ENCODE measurements around the gene ST8SIA1. TPM values are rescaled to one million over a fixed set of nuclear protein-coding genes. Genes with fewer than 3 reads are reported as not detected.

The ST8SIA1 gene
- total and polyA plus RNA-seq, 10 donors, result 1.7 to 12.2 (median 5.0) TPM

DNA sequence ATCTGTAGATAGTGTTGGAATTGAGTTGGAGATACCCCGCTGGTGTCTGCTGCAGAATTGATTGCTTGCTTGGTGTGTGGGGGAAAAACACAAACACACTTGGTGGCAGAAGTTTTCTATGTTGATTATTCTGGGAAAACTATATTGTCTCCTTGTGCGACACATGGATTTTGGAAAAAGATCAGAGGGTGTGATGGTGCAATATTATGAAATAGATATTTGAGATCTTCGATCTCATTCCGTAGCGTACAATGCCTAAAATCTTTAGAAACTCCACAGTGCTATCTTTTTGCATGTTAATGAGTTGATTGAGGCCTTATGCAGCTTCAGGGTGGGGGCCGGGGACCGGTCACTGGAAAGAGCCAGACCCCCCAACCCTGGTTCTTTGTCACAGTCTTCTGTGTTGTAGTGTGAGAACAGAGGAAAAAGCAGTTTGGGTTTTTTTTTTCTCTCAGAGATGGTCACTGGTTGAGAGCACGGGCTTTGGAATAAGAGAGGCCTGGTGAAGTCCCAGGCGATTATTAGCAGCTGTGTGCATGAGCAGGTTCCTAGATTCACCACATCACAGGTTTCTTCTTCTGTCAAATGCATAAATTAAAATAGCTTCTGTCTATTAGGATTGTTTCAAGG, 88.2 kb downstream of the ST8SIA1 start:
- no peak overlapping the region for H3K27ac ChIP-seq
- H3K4me3 ChIP-seq, result no peak overlapping the region
- no peaks in the 10 kb centered on the region for H3K27me3 ChIP-seq (replicated peaks in 1 of 7)
- no peak for DNase-seq
- H3K9me3 ChIP-seq, result no peaks in the 10 kb centered on the region
- WGBS, 5 donors, result 89 to 92% (median 92%) methylated on average over 9 of the region's 9 CpGs
- H3K4me1 ChIP-seq, result no peaks in the 10 kb centered on the region
- intact Hi-C loops (cut with DNase I; ENCODE audit: low total_unique reads), result no loop called here
- TF ChIP-seq POLR2A (IDR thresholded peaks at IDR 0.05), result no peak
- TF ChIP-seq POLR2AphosphoS5 (IDR thresholded peaks at IDR 0.05), result no peak
- TF ChIP-seq, protein P1, sequence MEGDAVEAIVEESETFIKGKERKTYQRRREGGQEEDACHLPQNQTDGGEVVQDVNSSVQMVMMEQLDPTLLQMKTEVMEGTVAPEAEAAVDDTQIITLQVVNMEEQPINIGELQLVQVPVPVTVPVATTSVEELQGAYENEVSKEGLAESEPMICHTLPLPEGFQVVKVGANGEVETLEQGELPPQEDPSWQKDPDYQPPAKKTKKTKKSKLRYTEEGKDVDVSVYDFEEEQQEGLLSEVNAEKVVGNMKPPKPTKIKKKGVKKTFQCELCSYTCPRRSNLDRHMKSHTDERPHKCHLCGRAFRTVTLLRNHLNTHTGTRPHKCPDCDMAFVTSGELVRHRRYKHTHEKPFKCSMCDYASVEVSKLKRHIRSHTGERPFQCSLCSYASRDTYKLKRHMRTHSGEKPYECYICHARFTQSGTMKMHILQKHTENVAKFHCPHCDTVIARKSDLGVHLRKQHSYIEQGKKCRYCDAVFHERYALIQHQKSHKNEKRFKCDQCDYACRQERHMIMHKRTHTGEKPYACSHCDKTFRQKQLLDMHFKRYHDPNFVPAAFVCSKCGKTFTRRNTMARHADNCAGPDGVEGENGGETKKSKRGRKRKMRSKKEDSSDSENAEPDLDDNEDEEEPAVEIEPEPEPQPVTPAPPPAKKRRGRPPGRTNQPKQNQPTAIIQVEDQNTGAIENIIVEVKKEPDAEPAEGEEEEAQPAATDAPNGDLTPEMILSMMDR (IDR thresholded peaks at IDR 0.05 in 8 of 11, conservative IDR thresholded peaks at IDR 0.05 in 3 of 11), result no peak
- H3K36me3 ChIP-seq, result no peaks in the 10 kb centered on the region

DNA sequence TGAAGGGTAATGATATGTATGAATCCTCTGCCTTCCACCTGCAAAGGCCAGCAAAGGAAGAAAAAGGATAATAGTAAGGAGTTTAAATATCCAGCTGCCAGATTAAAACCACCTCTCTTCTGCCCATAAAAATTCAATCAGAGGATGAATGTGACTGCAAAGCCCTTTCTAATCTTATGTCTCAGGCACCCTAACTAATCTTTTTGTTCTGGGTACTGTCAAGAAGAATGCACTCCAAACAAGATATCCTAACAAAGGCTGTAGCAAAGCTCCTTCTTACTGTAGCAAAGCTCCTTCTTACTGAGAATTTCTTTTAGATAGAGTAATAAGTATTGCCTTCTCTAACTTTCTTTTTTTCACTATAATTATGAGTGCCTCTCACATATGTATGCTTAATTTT, 91.8 kb downstream of the ST8SIA1 start:
- TF ChIP-seq POLR2AphosphoS5 (IDR thresholded peaks at IDR 0.05) (no peak), POLR2A (IDR thresholded peaks at IDR 0.05) (no peak)
- TF ChIP-seq, protein P1 (IDR thresholded peaks at IDR 0.05 in 8 of 11, conservative IDR thresholded peaks at IDR 0.05 in 3 of 11), result no peak
- intact Hi-C loops (cut with DNase I; ENCODE audit: low total_unique reads), result no loop called here
- Histone ChIP-seq H3K9me3 (no peaks in the 10 kb centered on the region), H3K27me3 (replicated peaks in 1 of 7) (no peaks in the 10 kb centered on the region), H3K4me1 (no peaks in the 10 kb centered on the region), H3K36me3 (no peaks in the 10 kb centered on the region), H3K4me3 (no peak overlapping the region), H3K27ac (no peak overlapping the region)
- DNase-seq, result no peak

DNA sequence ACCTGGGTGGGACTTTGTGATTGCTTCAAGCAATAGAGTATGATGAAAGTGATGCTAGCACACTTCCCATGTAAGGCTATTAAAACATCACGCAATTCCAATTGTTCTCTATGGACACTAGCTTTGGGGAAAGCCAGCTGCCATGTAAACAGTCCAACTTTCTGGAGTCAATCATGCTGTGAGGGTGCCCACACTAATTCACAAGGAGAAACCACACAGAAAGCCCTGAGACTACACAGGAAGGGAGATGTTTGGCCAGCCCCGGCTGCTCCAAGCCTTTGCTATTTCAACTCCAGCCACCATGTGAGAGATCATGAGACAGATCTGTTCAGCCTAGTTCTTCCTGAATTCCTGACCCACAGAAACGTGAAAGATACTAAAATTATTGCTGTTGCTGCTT, 96.3 kb downstream of the ST8SIA1 start:
- TF ChIP-seq POLR2AphosphoS5 (IDR thresholded peaks at IDR 0.05) (no peak), POLR2A (IDR thresholded peaks at IDR 0.05) (no peak)
- TF ChIP-seq, protein P1 (IDR thresholded peaks at IDR 0.05 in 8 of 11, conservative IDR thresholded peaks at IDR 0.05 in 3 of 11), result no peak
- Histone ChIP-seq H3K4me1 (no peaks in the 10 kb centered on the region), H3K27me3 (replicated peaks in 1 of 7) (no peaks in the 10 kb centered on the region), H3K9me3 (no peaks in the 10 kb centered on the region), H3K36me3 (no peaks in the 10 kb centered on the region), H3K4me3 (no peak overlapping the region), H3K27ac (no peak overlapping the region)
- intact Hi-C loops (cut with DNase I; ENCODE audit: low total_unique reads), result no loop called here
- WGBS, 5 donors, result 67 to 84% (median 76%) methylated on average over 3 of the region's 3 CpGs
- no peak for DNase-seq

DNA sequence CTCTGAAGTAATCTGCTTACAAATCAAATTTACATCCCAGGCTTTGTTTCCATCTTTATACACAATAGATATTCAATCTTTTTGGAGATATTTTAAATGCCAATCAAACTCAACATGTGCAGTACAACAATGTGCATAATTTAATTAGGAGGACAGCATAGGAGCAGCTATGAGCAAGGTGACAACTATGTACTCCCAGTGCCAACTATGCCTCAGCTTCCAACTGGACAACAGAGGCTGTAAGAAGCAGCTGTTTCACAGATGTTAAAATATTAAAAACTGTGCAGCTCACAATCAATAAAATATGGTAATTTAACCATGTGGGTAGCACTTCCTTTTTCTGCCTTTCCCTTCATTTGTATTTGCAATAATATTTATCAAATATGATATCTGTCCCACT, 99.9 kb downstream of the ST8SIA1 start:
- H3K4me3 ChIP-seq, result no peak overlapping the region
- TF ChIP-seq POLR2A (IDR thresholded peaks at IDR 0.05) (no peak), POLR2AphosphoS5 (IDR thresholded peaks at IDR 0.05) (no peak)
- TF ChIP-seq, protein P1 (IDR thresholded peaks at IDR 0.05 in 8 of 11, conservative IDR thresholded peaks at IDR 0.05 in 3 of 11), result no peak
- H3K9me3 ChIP-seq, result no peaks in the 10 kb centered on the region
- no peak for DNase-seq
- no peaks in the 10 kb centered on the region for H3K4me1 ChIP-seq
- H3K27me3 ChIP-seq (replicated peaks in 1 of 7), result no peaks in the 10 kb centered on the region
- intact Hi-C loops (cut with DNase I; ENCODE audit: low total_unique reads), result no loop called here
- H3K36me3 ChIP-seq, result no peaks in the 10 kb centered on the region
- H3K27ac ChIP-seq, result no peak overlapping the region
